Skin epidermis (tissue), 12 donors: ENCODE measurements around the gene KRTAP2-1.
A peak's percentile ranks its signal among the peaks of the same experiment; 100 is the strongest.
"Not testable (repeated sequence)": the region's sequence is repeated elsewhere in the genome, so short reads cannot be mapped to it uniquely, and the experiment has no call there.

Source experiments
- H3K27ac ChIP-seq, 21 experiments: fragments of 200-600 bp; sonication (generic) in 11 of 21; one replicate each; pipeline ENCODE4 v1.5.0; 2020; ENCODE audit warnings: mild to moderate bottlenecking in 3 of 21, inconsistent platforms in 2 of 21, moderate library complexity in 2 of 21
- H3K4me3 ChIP-seq, 7 experiments: fragments of 200-600 bp; sonication (generic) in 2 of 7; one replicate each; pipeline ENCODE4 v1.5.0; 2020; ENCODE audit warnings: inconsistent platforms in 2 of 7, mild to moderate bottlenecking in 2 of 7, moderate library complexity in 1 of 7

KRTAP2-1 gene

GRCh38 chr17:41046735-41047465 lies at the start of gene KRTAP2-1:
TSS of gene KRTAP2-1 (minus strand) at chr17:41047316. CDS start at chr17:41047267, 49 bp downstream.
- not testable (repeated sequence) for H3K4me3 ChIP-seq, H3K27ac ChIP-seq

- H3K27ac ChIP-seq: no peak overlapping the region
- H3K4me3 ChIP-seq: no peak overlapping the region
Measured at GRCh38 chr17:41096055-41096454, 48.9 kb upstream of the KRTAP2-1 start.

GRCh38 chr17:41088760-41089352 lies 41.7 kb upstream of the KRTAP2-1 start:
- not testable (repeated sequence) for H3K27ac ChIP-seq

GRCh38 chr17:41084100-41084856 lies 37.2 kb upstream of the KRTAP2-1 start, which contains the start of gene KRTAP4-7:
TSS of gene KRTAP4-7 (plus strand) at chr17:41084150. CDS start at chr17:41084207, 57 bp downstream.
- H3K27ac ChIP-seq, H3K4me3 ChIP-seq: not testable (repeated sequence)

More at GRCh38 chr17:41088760-41089352, 41.7 kb upstream of the KRTAP2-1 start:
- H3K4me3 ChIP-seq: not testable (repeated sequence)

GRCh38 chr17:41083427-41083826 lies 36.3 kb upstream of the KRTAP2-1 start:
- not testable (repeated sequence) for H3K27ac ChIP-seq, H3K4me3 ChIP-seq

- Histone ChIP-seq H3K27ac (no peak overlapping the region), H3K4me3 (no peak overlapping the region)
Measured at GRCh38 chr17:41082626-41083025, 35.5 kb upstream of the KRTAP2-1 start.

GRCh38 chr17:41076788-41077187 lies 29.7 kb upstream of the KRTAP2-1 start:
- Histone ChIP-seq H3K4me3 (no peak overlapping the region), H3K27ac (no peak overlapping the region)

- Histone ChIP-seq H3K27ac (no peak overlapping the region), H3K4me3 (no peak overlapping the region)
Measured at GRCh38 chr17:41073676-41074075, 26.6 kb upstream of the KRTAP2-1 start.

- H3K4me3 ChIP-seq: no peak overlapping the region
- H3K27ac ChIP-seq: no peak overlapping the region
Measured at GRCh38 chr17:41071606-41072360, 24.7 kb upstream of the KRTAP2-1 start.

GRCh38 chr17:41069031-41069430 lies 21.9 kb upstream of the KRTAP2-1 start:
- Histone ChIP-seq H3K4me3 (no peak overlapping the region), H3K27ac (no peak overlapping the region)

GRCh38 chr17:41067281-41067680 lies 20.2 kb upstream of the KRTAP2-1 start:
- no peak overlapping the region for H3K27ac ChIP-seq
- no peak overlapping the region for H3K4me3 ChIP-seq

- Histone ChIP-seq H3K27ac (no peak within 1 kb of the TSS), H3K4me3 (no peak within 1 kb of the TSS)
Measured at GRCh38 chr17:41065829-41066624, 18.9 kb upstream of the KRTAP2-1 start, which contains the start of gene KRTAP2-4. TSS of gene KRTAP2-4 (minus strand) at chr17:41065879. CDS start at chr17:41065845, 34 bp downstream.

GRCh38 chr17:41065016-41065689 lies 18.0 kb upstream of the KRTAP2-1 start:
- H3K4me3 ChIP-seq, H3K27ac ChIP-seq: not testable (repeated sequence)

GRCh38 chr17:41064301-41064700 lies 17.2 kb upstream of the KRTAP2-1 start:
- no peak overlapping the region for H3K27ac ChIP-seq

GRCh38 chr17:41063449-41063848 lies 16.3 kb upstream of the KRTAP2-1 start:
- no peak overlapping the region for H3K4me3 ChIP-seq
- H3K27ac ChIP-seq: no peak overlapping the region

More at GRCh38 chr17:41064301-41064700, 17.2 kb upstream of the KRTAP2-1 start:
- H3K4me3 ChIP-seq: no peak overlapping the region

- no peak overlapping the region for H3K4me3 ChIP-seq
- peak overlapping the region in 3 of 21 experiments; percentile 10 to 70 (median 61) for H3K27ac ChIP-seq
Measured at GRCh38 chr17:41061964-41062363, 14.8 kb upstream of the KRTAP2-1 start.

- H3K4me3 ChIP-seq: no peak within 1 kb of the TSS
- peak within 1 kb of the TSS in 3 of 21 experiments; percentile 32 to 70 (median 61) for H3K27ac ChIP-seq
Measured at GRCh38 chr17:41060052-41060604, 13.0 kb upstream of the KRTAP2-1 start, which contains the start of gene KRTAP2-3. TSS of gene KRTAP2-3 (minus strand) at chr17:41060114. CDS start at chr17:41060050, 64 bp downstream.
